GM23338 (cell line): Measurements from ENCODE around the gene AMFR. TPM values are rescaled to one million over a fixed set of nuclear protein-coding genes. Genes with fewer than 3 reads are reported as not detected.

Source experiments
- ATAC-seq: fragments of 200-7000 bp; cut with Tn5 transposase; 3 replicates; pipeline ENCODE4 v1.9.1; 2020
- DNase-seq: peaks from one replicate; pipeline ENCODE4 v3.0.0-alpha.2; 2015; ENCODE audit warnings: low spot score
- H2AFZ ChIP-seq: fragments of 200-600 bp; sonication (generic); 2 replicates; pipeline ENCODE4 v1.8.0; 2016; ENCODE audit warnings: antibody characterized with exemption, mild to moderate bottlenecking, moderate library complexity
- H3F3A ChIP-seq: fragments of 200-600 bp; sonication (generic); replicated peaks from 2 replicates; pipeline ENCODE4 v1.8.0; 2017; ENCODE audit warnings: antibody characterized with exemption, mixed run types, low read depth
- H3K27ac ChIP-seq: fragments of 200-600 bp; sonication (generic); 2 replicates; pipeline ENCODE4 v1.6.1; 2016; ENCODE audit warnings: low read depth
- H3K27me3 ChIP-seq: fragments of 200-600 bp; sonication (generic); 2 replicates; pipeline ENCODE4 v1.8.0; 2016; ENCODE audit warnings: mild to moderate bottlenecking, mixed run types, moderate library complexity; ENCODE audit not compliant: insufficient read depth
- H3K36me3 ChIP-seq: fragments of 200-600 bp; sonication (generic); 2 replicates; pipeline ENCODE4 v1.8.0; 2016; ENCODE audit warnings: mild to moderate bottlenecking; ENCODE audit not compliant: insufficient read depth
- H3K4me1 ChIP-seq: fragments of 200-600 bp; sonication (generic); 2 replicates; pipeline ENCODE4 v1.8.0; 2016; ENCODE audit warnings: mild to moderate bottlenecking, moderate library complexity; ENCODE audit not compliant: insufficient read depth
- H3K4me2 ChIP-seq: fragments of 200-600 bp; sonication (generic); 2 replicates; pipeline ENCODE4 v1.7.1; 2017; ENCODE audit warnings: mixed run types
- H3K4me3 ChIP-seq: fragments of 200-600 bp; sonication (generic); 2 replicates; pipeline ENCODE4 v1.6.1; 2016; ENCODE audit warnings: mixed run types
- H3K79me2 ChIP-seq: fragments of 200-600 bp; sonication (generic); replicated peaks from 2 replicates; pipeline ENCODE4 v1.8.0; 2017; ENCODE audit warnings: mild to moderate bottlenecking; ENCODE audit not compliant: insufficient read depth
- H3K9me2 ChIP-seq: fragments of 200-600 bp; sonication (generic); 2 replicates; pipeline ENCODE4 v1.8.0; 2017; ENCODE audit not compliant: insufficient read depth
- H4K20me1 ChIP-seq: fragments of 200-600 bp; sonication (generic); replicated peaks from 2 replicates; pipeline ENCODE4 v1.8.0; 2017; ENCODE audit warnings: mild to moderate bottlenecking; ENCODE audit not compliant: insufficient read depth
- H3K27ac Mint-ChIP-seq: 2 replicates; pipeline ENCODE4 v1.8.0; 2020; ENCODE audit warnings: inconsistent platforms, mild to moderate bottlenecking, moderate library complexity, mixed read lengths
- H3K27me3 Mint-ChIP-seq: 3 replicates; pipeline ENCODE4 v1.8.0; 2022; ENCODE audit warnings: low read depth, mild to moderate bottlenecking, moderate library complexity, mixed read lengths, inconsistent platforms; ENCODE audit not compliant: insufficient read depth, poor library complexity
- H3K36me3 Mint-ChIP-seq: 3 replicates; pipeline ENCODE4 v1.8.0; 2021; ENCODE audit warnings: low read depth, mild to moderate bottlenecking, inconsistent platforms, moderate library complexity, mixed read lengths
- H3K4me1 Mint-ChIP-seq: 3 replicates; pipeline ENCODE4 v1.8.0; 2020; ENCODE audit warnings: mild to moderate bottlenecking, inconsistent platforms, mixed read lengths
- H3K4me3 Mint-ChIP-seq: 3 replicates; pipeline ENCODE4 v1.8.0; 2021; ENCODE audit warnings: moderate library complexity, mild to moderate bottlenecking, inconsistent platforms, mixed read lengths
- H3K9me3 Mint-ChIP-seq: 3 replicates; pipeline ENCODE4 v1.8.0; 2020; ENCODE audit warnings: moderate library complexity, mild to moderate bottlenecking, inconsistent platforms, mixed read lengths
- CREB1 ChIP-seq: fragments of 250-450 bp; sonication (Bioruptor Pico); IDR thresholded peaks from 2 replicates; pipeline ENCODE4 v1.5.0; 2020; ENCODE audit warnings: low read depth, mild to moderate bottlenecking, moderate library complexity
- CTCF ChIP-seq, 2 experiments: fragments of 200-600 bp in 1 of 2; sonication (generic) in 1 of 2; conservative IDR thresholded peaks; 2 replicates each; pipeline versions ENCODE4 v1.5.1 to v1.6.1; 2016 to 2017; ENCODE audit warnings: antibody characterized with exemption in 2 of 2, low read depth in 2 of 2, mild to moderate bottlenecking in 2 of 2, moderate library complexity in 1 of 2
- EZH2phosphoT487 ChIP-seq: fragments of 200-600 bp; sonication (generic); IDR thresholded peaks from one replicate; pipeline ENCODE4 v1.8.1; 2018; ENCODE audit warnings: antibody characterized with exemption; ENCODE audit not compliant: unreplicated experiment
- JUNB ChIP-seq: IDR thresholded peaks from one replicate; pipeline ENCODE4 v1.6.1; 2016; ENCODE audit warnings: antibody characterized with exemption; ENCODE audit not compliant: unreplicated experiment
- NANOG ChIP-seq: IDR thresholded peaks from 2 replicates; pipeline ENCODE4 v1.6.1; 2016; ENCODE audit warnings: antibody characterized with exemption, borderline replicate concordance
- POLR2AphosphoS5 ChIP-seq: IDR thresholded peaks from 2 replicates; pipeline ENCODE4 v1.6.1; 2016; ENCODE audit warnings: antibody characterized with exemption, low read depth
- REST ChIP-seq: IDR thresholded peaks from one replicate; pipeline ENCODE4 v1.6.1; 2018; ENCODE audit warnings: antibody characterized with exemption; ENCODE audit not compliant: unreplicated experiment
- STAT1 ChIP-seq: IDR thresholded peaks from one replicate; pipeline ENCODE4 v1.6.1; 2016; ENCODE audit warnings: antibody characterized with exemption; ENCODE audit not compliant: unreplicated experiment
- ZNF114 ChIP-seq: fragments of 250-450 bp; sonication (Bioruptor Pico); IDR thresholded peaks from 2 replicates; pipeline ENCODE4 v1.5.0; 2020; ENCODE audit warnings: mild to moderate bottlenecking, moderate library complexity
- ZNF331 ChIP-seq: fragments of 250-450 bp; sonication (Bioruptor Pico); IDR thresholded peaks from 2 replicates; pipeline ENCODE4 v1.5.0; 2020; ENCODE audit warnings: low read depth, mild to moderate bottlenecking, moderate library complexity
- ZNF462 ChIP-seq: fragments of 250-450 bp; sonication (Bioruptor Pico); IDR thresholded peaks from 2 replicates; pipeline ENCODE4 v1.5.0; 2020; ENCODE audit warnings: mild to moderate bottlenecking, moderate library complexity
- polyA plus RNA-seq: library from polyadenylated mRNA; unstranded; fragments of >200 nt; fragmentation: Nextera tagmentation; extraction: Ambion mirVana; gene quantifications from 2 replicates; pipeline ENCODE4 v1.2.1, GENCODE V29; 2016
- total RNA-seq: library from RNA; depleted of rRNA; stranded (reverse); fragments of >200 nt; shearing (Covaris generic); gene quantifications from 2 replicates; pipeline ENCODE4 v1.2.3, GENCODE V29; 2014

The AMFR gene
- total and polyA plus RNA-seq, 2 experiments from 2014 or later = 9.0 to 41.1 TPM

- 0 out of 2 replicates have a peak, but pooled peaks cover 14% of the 10 kb centered on the region for H3K36me3 ChIP-seq
- H3K9me2 ChIP-seq = no peaks in the 10 kb centered on the region
- Mint-ChIP-seq H3K27ac (no peak overlapping the region), H3K4me3 (no peak overlapping the region), H3K4me1 (no peaks in the 10 kb centered on the region; the same call in 2 of the 3 replicates), H3K27me3 (peaks cover 2% of the 10 kb centered on the region), H3K9me3 (no peaks in the 10 kb centered on the region), H3K36me3 (peaks cover 31% of the 10 kb centered on the region)
- no peaks in the 10 kb centered on the region for H3F3A ChIP-seq
- H4K20me1 ChIP-seq = no peaks in the 10 kb centered on the region
- no peak overlapping the region for H3K4me3 ChIP-seq
- ATAC-seq (no peak), DNase-seq (no peak)
- H3K27ac ChIP-seq = no peak overlapping the region
- no peak overlapping the region for H2AFZ ChIP-seq
- no peaks in the 10 kb centered on the region for H3K4me1 ChIP-seq
- no peaks in the 10 kb centered on the region for H3K79me2 ChIP-seq
- no peak for TF ChIP-seq JUNB
- TF ChIP-seq ZNF331 = no peak
- TF ChIP-seq REST = no peak
- no peak for TF ChIP-seq EZH2phosphoT487
- no peak for TF ChIP-seq STAT1
- no peak overlapping the region for H3K4me2 ChIP-seq
- no peaks in the 10 kb centered on the region for H3K27me3 ChIP-seq
Measured at GRCh38 chr16:56400458-56400857, 24.9 kb downstream of the AMFR start.

GRCh38 chr16:56399486-56399885, 25.9 kb downstream of the AMFR start:
- Mint-ChIP-seq H3K9me3 (no peaks in the 10 kb centered on the region), H3K27me3 (peaks cover 2% of the 10 kb centered on the region), H3K27ac (no peak overlapping the region), H3K4me1 (no peaks in the 10 kb centered on the region), H3K36me3 (peaks cover 26% of the 10 kb centered on the region), H3K4me3 (no peak overlapping the region)
- Histone ChIP-seq H3K9me2 (no peaks in the 10 kb centered on the region), H4K20me1 (no peaks in the 10 kb centered on the region), H3K79me2 (no peaks in the 10 kb centered on the region), H3K4me3 (no peak overlapping the region), H3K27me3 (no peaks in the 10 kb centered on the region), H3K36me3 (0 out of 2 replicates have a peak, but pooled peaks cover 14% of the 10 kb centered on the region), H2AFZ (no peak overlapping the region), H3K4me1 (no peaks in the 10 kb centered on the region), H3F3A (no peaks in the 10 kb centered on the region), H3K4me2 (no peak overlapping the region), H3K27ac (no peak overlapping the region)
- ATAC-seq (no peak), DNase-seq (no peak)
- TF ChIP-seq ZNF462 (CRISPR knock-in tag) (no peak), ZNF331 (no peak), JUNB (no peak), ZNF114 (CRISPR knock-in tag) (no peak), STAT1 (no peak), CREB1 (CRISPR knock-in tag) (no peak), EZH2phosphoT487 (no peak), POLR2AphosphoS5 (no peak), NANOG (no peak), CTCF (conservative IDR thresholded peaks at IDR 0.05; ENCODE audit: low read depth in 2 of 2) (no peak)
